Upper lobe of right lung (tissue), 1 donor: Measurements from ENCODE around the gene FMN1. TPM values are rescaled to one million over a fixed set of nuclear protein-coding genes. Genes with fewer than 3 reads are reported as not detected.

Source experiments
- ATAC-seq: fragments of 200-7000 bp; cut with Tn5 transposase; one replicate; pipeline ENCODE4 v1.9.1; 2020; ENCODE audit warnings: mild to moderate bottlenecking, moderate library complexity
- DNase-seq: peaks from one replicate; pipeline ENCODE4 v3.0.0-alpha.2; 2020
- H3K27ac ChIP-seq: fragments of 200-600 bp; one replicate; pipeline ENCODE4 v1.8.0; 2022
- H3K27me3 ChIP-seq: fragments of 200-600 bp; one replicate; pipeline ENCODE4 v1.8.0; 2022; ENCODE audit warnings: mild to moderate bottlenecking
- H3K36me3 ChIP-seq: fragments of 200-600 bp; one replicate; pipeline ENCODE4 v1.8.0; 2022
- H3K4me1 ChIP-seq: fragments of 200-600 bp; one replicate; pipeline ENCODE4 v1.8.0; 2022
- H3K4me3 ChIP-seq: fragments of 200-600 bp; one replicate; pipeline ENCODE4 v1.8.0; 2022; ENCODE audit warnings: mild to moderate bottlenecking
- H3K9me3 ChIP-seq: fragments of 200-600 bp; one replicate; pipeline ENCODE4 v1.8.0; 2022
- intact Hi-C: fragments of 100-400 bp; cut with DNase I; formaldehyde crosslinking; loops from one replicate; pipeline ENCODE4 v1.11.0; 2022
- total RNA-seq: library from RNA; stranded (reverse); fragmentation: NEBNext Ultra II Directional; extraction: Animal tissue kit (Norgen Biotek cat#: 25700); gene quantifications from one replicate; pipeline ENCODE4 v1.2.1, GENCODE V29; 2021
- TF ChIP-seq, protein P1 (sequence below): fragments of 200-600 bp; IDR thresholded peaks from one replicate; pipeline ENCODE4 v1.8.0; 2022; ENCODE audit warnings: antibody characterized with exemption
- donor health status: DM: no; HTN: yes; CAD: no; lungs with severe emphysema.

Gene FMN1
- total RNA-seq, 1 donor from 2014 or later: 33.5 TPM

DNA sequence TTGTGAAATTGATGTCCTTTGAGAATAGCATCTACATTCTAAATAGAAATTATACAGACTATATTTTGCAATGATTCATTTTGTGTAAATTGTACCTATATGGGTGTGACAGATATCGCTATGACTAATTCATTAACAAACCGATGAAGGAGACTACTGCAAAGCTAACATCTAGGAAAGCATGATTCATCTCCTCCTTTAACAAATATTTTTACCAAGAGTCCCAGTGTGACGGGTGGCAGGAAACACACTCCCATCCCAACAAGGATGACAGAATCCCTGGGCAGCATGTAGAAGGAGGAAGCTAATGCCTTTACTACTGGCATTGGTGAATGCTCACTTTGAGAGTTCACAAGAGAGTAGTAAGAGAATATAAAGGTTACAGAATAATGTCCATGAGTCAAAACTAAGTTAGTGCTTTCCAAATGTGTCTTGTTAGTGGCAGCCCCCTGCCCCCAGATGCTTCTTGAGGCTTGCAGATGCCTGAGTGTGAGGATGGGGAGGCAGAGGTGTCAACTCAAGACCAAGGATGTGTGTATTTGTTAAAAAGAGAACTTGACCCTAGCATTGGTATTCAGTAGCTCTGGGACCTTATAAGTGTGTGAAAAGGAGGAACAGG lies 180.6 kb downstream of the FMN1 start:
- no peak overlapping the region for H3K27ac ChIP-seq
- ATAC-seq (no peak), DNase-seq (no peak)
- intact Hi-C loops: no loop called here
- no peaks in the 10 kb centered on the region for H3K4me1 ChIP-seq
- no peaks in the 10 kb centered on the region for H3K36me3 ChIP-seq
- TF ChIP-seq, protein P1, sequence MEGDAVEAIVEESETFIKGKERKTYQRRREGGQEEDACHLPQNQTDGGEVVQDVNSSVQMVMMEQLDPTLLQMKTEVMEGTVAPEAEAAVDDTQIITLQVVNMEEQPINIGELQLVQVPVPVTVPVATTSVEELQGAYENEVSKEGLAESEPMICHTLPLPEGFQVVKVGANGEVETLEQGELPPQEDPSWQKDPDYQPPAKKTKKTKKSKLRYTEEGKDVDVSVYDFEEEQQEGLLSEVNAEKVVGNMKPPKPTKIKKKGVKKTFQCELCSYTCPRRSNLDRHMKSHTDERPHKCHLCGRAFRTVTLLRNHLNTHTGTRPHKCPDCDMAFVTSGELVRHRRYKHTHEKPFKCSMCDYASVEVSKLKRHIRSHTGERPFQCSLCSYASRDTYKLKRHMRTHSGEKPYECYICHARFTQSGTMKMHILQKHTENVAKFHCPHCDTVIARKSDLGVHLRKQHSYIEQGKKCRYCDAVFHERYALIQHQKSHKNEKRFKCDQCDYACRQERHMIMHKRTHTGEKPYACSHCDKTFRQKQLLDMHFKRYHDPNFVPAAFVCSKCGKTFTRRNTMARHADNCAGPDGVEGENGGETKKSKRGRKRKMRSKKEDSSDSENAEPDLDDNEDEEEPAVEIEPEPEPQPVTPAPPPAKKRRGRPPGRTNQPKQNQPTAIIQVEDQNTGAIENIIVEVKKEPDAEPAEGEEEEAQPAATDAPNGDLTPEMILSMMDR: no peak
- H3K9me3 ChIP-seq: no peaks in the 10 kb centered on the region
- H3K4me3 ChIP-seq: no peak overlapping the region
- H3K27me3 ChIP-seq: no peaks in the 10 kb centered on the region

DNA sequence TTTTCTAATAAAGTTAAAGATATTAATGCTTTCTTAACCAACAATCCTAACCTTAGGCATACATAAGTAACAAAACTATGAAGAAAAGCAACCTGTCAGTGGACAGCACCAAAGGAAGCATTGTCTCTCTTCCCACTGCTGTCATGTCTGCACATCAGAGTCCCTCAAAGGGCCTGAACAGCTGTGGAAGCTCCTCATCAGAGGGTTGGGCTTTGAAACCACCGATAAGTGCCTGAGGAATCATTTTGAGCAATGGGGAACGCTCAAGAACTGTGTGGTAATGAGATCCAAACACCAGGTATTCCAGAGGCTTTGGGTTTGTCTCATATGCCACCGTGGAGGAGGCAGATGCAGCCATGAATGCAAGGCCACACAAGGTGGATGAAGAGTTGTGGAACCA lies 182.5 kb downstream of the FMN1 start:
- Histone ChIP-seq H3K4me1 (peaks cover 13% of the 10 kb centered on the region), H3K36me3 (no peaks in the 10 kb centered on the region), H3K9me3 (no peaks in the 10 kb centered on the region), H3K4me3 (no peak overlapping the region), H3K27me3 (no peaks in the 10 kb centered on the region), H3K27ac (no peak overlapping the region)
- DNase-seq (no peak), ATAC-seq (no peak)
- intact Hi-C loops: no loop called here
- TF ChIP-seq, protein P1: no peak

DNA sequence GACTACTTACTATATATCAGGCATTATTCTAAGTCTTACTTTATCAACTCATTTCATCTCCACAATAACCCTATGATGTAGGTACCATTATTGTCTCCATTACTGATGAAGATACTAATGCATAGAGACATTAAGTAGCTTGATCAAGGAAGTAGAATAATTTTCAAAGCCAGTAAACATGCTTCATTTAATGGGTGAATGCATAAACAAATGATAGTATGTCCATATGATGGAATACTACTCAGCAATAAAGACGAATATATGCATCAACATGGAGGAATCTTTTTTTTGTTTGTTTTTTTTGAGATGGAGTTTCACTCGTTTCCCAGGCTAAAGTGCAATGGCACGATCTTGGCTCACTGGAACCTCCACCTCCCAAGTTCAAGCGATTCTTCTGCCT lies 184.9 kb downstream of the FMN1 start:
- Histone ChIP-seq H3K27me3 (no peaks in the 10 kb centered on the region), H3K4me1 (peaks cover 13% of the 10 kb centered on the region), H3K9me3 (no peaks in the 10 kb centered on the region), H3K27ac (no peak overlapping the region), H3K4me3 (no peak overlapping the region), H3K36me3 (no peaks in the 10 kb centered on the region)
- intact Hi-C loops: no loop called here
- DNase-seq (no peak), ATAC-seq (no peak)
- TF ChIP-seq, protein P1: no peak

DNA sequence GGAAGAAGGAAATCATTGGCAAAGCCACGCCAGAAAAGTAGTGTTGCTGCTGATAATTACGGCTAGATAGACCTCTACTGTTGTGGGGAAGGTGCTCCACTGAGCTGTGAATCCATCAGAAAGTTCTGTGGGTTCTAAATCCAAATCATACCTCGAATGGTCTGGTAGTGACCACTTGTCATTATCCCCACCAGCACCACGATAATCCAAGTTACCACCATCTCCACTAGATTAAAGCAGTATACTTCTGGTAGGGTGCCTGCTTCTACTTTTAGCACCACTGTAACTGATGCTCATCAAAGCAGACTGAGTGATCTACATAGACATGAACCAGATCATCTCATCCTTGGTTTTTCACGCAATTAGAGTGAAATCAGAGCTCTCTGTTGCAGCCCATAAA lies 185.5 kb downstream of the FMN1 start:
- Histone ChIP-seq H3K4me1 (peaks cover 13% of the 10 kb centered on the region), H3K27me3 (no peaks in the 10 kb centered on the region), H3K9me3 (no peaks in the 10 kb centered on the region), H3K4me3 (no peak overlapping the region), H3K27ac (no peak overlapping the region), H3K36me3 (no peaks in the 10 kb centered on the region)
- ATAC-seq (no peak), DNase-seq (no peak)
- TF ChIP-seq, protein P1: no peak
- intact Hi-C loops: no loop called here

DNA sequence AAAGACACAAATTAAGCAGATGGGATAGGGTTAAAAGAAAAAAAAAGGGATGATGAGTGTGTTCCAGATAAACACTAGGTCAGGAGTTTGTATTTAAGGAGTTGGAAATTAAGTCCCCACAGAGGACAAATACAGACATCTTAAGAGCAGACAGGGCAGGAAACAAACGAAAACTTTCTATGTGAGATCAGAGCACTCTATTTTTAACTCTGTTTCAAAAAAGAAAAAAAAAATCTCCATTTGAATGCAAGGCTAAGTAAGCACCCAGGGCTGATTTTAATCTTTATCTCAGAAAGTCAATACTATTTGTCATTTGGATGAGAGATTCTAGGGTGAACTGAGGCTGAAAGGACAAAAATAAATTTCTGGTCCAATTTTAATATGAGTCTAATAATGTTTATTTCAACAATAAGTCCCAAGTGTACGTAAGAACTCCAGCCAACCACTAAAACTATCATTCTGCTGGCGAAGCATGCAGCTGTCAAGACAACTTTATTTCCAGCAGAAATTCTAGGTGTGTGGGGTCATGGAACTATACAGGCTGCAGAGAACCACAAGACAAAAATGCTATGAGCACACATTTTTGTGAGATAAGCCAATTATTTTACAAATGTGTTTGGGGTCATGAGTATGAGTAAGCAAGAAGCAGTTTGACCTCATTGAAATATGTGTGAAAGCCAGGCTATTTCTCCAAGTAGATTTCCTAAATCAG lies 186.1 kb downstream of the FMN1 start:
- Histone ChIP-seq H3K4me1 (peaks cover 13% of the 10 kb centered on the region), H3K36me3 (no peaks in the 10 kb centered on the region), H3K4me3 (no peak overlapping the region), H3K9me3 (no peaks in the 10 kb centered on the region), H3K27me3 (no peaks in the 10 kb centered on the region), H3K27ac (no peak overlapping the region)
- intact Hi-C loops: no loop called here
- DNase-seq: no peak
- TF ChIP-seq, protein P1: no peak
- ATAC-seq: no peak
